Smooth muscle cell of the umbilical artery (primary cell): ENCODE measurements around the gene RNU6-9. TPM values are rescaled to one million over a fixed set of nuclear protein-coding genes. Genes with fewer than 3 reads are reported as not detected.

Source experiments
- total RNA-seq: library from RNA; depleted of rRNA; stranded (reverse); fragments of >200 nt; gene quantifications from 2 replicates; pipeline ENCODE4 v1.2.3, GENCODE V29; 2014

Gene RNU6-9
- not detected in 2 replicates for total RNA-seq

DNA sequence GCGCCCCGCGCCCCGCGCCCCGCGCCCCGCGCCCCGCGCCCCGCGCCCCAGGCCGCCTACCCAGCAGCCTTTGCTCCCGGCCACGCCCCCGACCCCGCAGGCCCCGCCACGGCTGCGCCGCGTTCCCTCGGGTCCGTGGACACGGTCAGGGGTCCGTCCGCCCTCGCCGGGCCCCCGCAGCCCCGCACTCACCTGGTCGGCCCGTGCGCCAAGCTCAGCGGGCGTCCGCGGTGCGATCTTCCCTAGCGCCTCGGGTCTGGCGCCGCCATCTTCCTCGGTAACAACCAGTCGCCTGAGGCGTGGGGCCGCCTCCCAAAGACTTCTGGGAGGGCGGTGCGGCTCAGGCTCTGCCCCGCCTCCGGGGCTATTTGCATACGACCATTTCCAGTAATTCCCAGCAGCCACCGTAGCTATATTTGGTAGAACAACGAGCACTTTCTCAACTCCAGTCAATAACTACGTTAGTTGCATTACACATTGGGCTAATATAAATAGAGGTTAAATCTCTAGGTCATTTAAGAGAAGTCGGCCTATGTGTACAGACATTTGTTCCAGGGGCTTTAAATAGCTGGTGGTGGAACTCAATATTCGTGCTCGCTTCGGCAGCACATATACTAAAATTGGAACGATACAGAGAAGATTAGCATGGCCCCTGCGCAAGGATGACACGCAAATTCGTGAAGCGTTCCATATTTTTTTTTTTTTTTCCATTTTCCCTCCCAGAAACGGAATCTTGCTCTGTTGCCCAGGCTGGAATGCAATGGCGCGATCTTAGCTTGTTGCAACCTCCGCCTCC, at the start of gene RNU6-9, which contains the start of gene MED16:
Gene RNU6-9, plus strand, starts transcription at position 591 of the 796 bp plus-strand sequence.
Gene MED16, minus strand, starts transcription at position 294 of the 796 bp plus-strand sequence. CDS start 2,056 bp downstream, outside the sequence.

GRCh38 chr19:852136-853013, 40.9 kb upstream of the RNU6-9 start, which contains the start of gene ELANE:
Gene ELANE (plus strand): TSS chr19:852303. CDS start chr19:852329, 26 bp downstream.

DNA sequence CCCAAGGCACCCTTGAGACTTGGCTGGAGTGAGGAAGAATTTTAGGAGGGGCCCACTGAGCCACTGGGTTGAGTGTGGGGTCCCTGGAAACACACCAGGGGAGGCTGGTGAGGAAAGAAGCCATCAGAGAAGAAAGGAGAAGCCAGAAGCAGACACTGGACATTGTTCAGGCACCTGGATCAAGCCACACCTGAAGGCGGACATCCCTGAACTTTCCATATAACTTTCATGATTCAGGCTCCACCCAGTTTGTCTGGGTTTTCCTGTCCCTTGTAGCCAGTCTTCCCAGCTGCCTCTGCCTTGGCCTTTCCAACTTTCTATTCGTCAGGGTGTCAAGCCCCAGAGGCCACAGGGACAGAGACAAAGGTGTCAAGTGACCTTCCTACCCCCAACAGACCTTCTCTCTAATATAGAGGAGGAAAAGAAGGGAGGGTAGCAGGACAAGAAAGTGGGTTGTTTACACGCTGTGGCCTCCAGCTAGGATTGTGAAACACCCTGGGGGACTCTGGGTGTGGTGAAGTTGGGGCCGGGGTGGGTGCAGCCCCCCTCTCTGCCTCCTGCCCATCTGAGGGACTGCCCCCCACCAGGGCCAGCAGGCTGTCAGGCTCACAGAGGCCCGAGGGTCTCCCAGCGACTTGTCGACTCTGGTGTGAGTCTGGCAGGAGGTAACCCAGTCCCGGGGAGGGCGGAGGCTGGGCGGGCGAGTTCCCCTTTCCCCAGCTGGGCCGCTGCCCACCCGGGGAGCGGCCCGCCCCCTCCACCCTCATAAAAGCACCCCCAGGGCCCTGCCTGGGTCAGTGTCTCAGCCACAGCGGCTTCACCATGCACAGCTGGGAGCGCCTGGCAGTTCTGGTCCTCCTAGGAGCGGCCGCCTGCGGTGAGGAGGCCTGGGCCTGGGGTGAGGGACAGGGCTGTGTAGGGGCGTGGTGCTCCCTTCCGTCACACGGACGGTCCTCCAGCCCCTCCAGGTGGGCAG, 34.1 kb upstream of the RNU6-9 start, which contains the start of gene CFD:
Gene CFD, plus strand, starts transcription at position 797 of the 976 bp plus-strand sequence. Its CDS starts 26 bp downstream, at position 823.

GRCh38 chr19:913080-913748, 19.9 kb downstream of the RNU6-9 start, which contains the start of gene R3HDM4:
Gene R3HDM4 (minus strand): TSS chr19:913219. CDS start chr19:913157, 62 bp downstream.

GRCh38 chr19:917323-918151, 24.3 kb downstream of the RNU6-9 start, which contains the start of gene KISS1R:
Gene KISS1R (plus strand): TSS chr19:917333. CDS start chr19:917503, 170 bp downstream.

GRCh38 chr19:925526-926322, 32.4 kb downstream of the RNU6-9 start, which contains the start of gene ARID3A:
Gene ARID3A (plus strand): TSS chr19:926035. CDS start chr19:929529, 3,494 bp downstream.

Other genes with a start within 250 kb of the RNU6-9 start
- 16.6 and 29.8 TPM in 2 replicates for gene RNF126, start 230.3 kb upstream of the RNU6-9 start, total RNA-seq
- gene FSTL3, start 217.1 kb upstream of the RNU6-9 start, total RNA-seq: 189 and 372 TPM in 2 replicates
- not detected in 2 replicates for gene PRSS57, start 198.0 kb upstream of the RNU6-9 start, total RNA-seq
- gene PALM, start 184.5 kb upstream of the RNU6-9 start, total RNA-seq: 0.28 and 0.89 TPM in 2 replicates
- gene MISP, start 142.4 kb upstream of the RNU6-9 start, total RNA-seq: not detected in 2 replicates
- 69.5 and 117 TPM in 2 replicates for gene PTBP1, start 96.0 kb upstream of the RNU6-9 start, total RNA-seq
- gene PLPPR3, start 71.5 kb upstream of the RNU6-9 start, total RNA-seq: 0.59 and 0.78 TPM in 2 replicates
- not detected in 2 replicates for gene AZU1, start 65.6 kb upstream of the RNU6-9 start, total RNA-seq
- gene PRTN3, start 52.5 kb upstream of the RNU6-9 start, total RNA-seq: not detected in 2 replicates
- gene ELANE, start 41.2 kb upstream of the RNU6-9 start, total RNA-seq: not detected in 2 replicates
- 1.7 and 3.6 TPM in 2 replicates for gene CFD, start 33.8 kb upstream of the RNU6-9 start, total RNA-seq
- gene MED16, start 297 bp upstream of the RNU6-9 start, total RNA-seq: 28.8 and 44.4 TPM in 2 replicates
- gene R3HDM4, start 19.7 kb downstream of the RNU6-9 start, total RNA-seq: 21.1 and 32.8 TPM in 2 replicates
- not detected in 2 replicates for gene KISS1R, start 23.8 kb downstream of the RNU6-9 start, total RNA-seq
- gene ARID3A, start 32.6 kb downstream of the RNU6-9 start, total RNA-seq: 28.2 and 30.3 TPM in 2 replicates
- 36.4 and 47.5 TPM in 2 replicates for gene WDR18, start 90.9 kb downstream of the RNU6-9 start, total RNA-seq
- 0.59 and 0.65 TPM in 2 replicates for gene GRIN3B, start 106.9 kb downstream of the RNU6-9 start, total RNA-seq
- gene TMEM259, start 127.6 kb downstream of the RNU6-9 start, total RNA-seq: 67.4 and 96.1 TPM in 2 replicates
- not detected in 2 replicates for gene RNU6-2, start 128.0 kb downstream of the RNU6-9 start, total RNA-seq
- gene CNN2, start 133.1 kb downstream of the RNU6-9 start, total RNA-seq: 284 and 606 TPM in 2 replicates
- gene ABCA7, start 146.6 kb downstream of the RNU6-9 start, total RNA-seq: 9.2 and 10.2 TPM in 2 replicates
- 0.89 and 0.97 TPM in 2 replicates for gene ARHGAP45, start 173.7 kb downstream of the RNU6-9 start, total RNA-seq
- 63.5 and 107 TPM in 2 replicates for gene POLR2E, start 201.9 kb downstream of the RNU6-9 start, total RNA-seq
- gene GPX4, start 210.5 kb downstream of the RNU6-9 start, total RNA-seq: 159 and 328 TPM in 2 replicates